Left forelimb (tissue), 1 donor: ENCODE results near the gene ERCC4.

Experiments used
- DNase-seq: peaks from one replicate; pipeline ENCODE4 v3.0.0-alpha.2; 2018; ENCODE audit warnings: low spot score

Gene ERCC4

GRCh38 chr16:13994239-13995106 lies 74.5 kb downstream of the ERCC4 start:
- no peak for DNase-seq

DNA sequence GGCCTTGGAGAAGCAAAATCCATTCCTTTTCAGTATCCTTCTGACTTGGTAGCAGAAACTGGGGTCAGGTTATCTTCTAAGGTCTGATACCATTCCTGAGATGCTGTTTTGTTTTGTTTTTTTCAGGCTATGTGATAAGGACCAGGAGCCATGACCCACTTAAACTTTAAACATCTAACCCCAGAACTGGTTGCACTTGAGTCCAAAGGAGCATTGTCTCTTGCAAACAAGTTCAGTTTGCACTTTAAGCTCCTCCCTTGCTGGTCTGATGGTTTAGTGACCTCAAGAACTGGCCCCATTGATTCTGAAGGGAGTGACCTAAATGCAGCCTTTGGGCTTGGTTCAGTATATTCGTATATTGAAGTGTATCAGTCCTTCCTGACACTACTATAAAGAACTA lies 75.2 kb downstream of the ERCC4 start:
- no peak for DNase-seq

DNA sequence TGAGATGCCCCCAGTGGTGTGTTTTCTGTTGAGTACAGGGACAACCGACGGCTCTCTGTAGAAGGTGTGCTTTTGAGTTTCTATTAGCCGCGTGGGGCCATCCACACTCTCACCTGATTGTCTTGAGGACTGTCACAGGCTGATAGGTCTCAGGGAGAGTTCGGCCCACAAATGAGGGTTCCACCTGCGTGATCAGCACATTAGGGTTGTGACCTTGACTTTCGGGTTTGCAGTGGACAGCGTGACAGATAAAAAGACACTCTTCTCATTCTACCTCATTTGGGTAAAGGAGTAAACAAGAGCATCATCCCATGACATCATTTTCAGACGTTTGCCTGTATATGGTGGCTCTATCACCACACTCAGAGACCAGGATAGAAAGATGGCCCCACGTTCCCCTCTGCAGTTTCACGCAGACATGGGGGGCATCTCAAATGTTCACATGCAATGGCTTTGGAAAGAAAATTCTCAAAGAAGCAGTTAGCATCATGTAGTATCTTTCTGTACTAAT lies 76.9 kb downstream of the ERCC4 start:
- DNase-seq = no peak

GRCh38 chr16:13997526-13997925 lies 77.6 kb downstream of the ERCC4 start:
- DNase-seq = no peak

GRCh38 chr16:13997933-13998332 lies 78.0 kb downstream of the ERCC4 start:
- no peak for DNase-seq

DNA sequence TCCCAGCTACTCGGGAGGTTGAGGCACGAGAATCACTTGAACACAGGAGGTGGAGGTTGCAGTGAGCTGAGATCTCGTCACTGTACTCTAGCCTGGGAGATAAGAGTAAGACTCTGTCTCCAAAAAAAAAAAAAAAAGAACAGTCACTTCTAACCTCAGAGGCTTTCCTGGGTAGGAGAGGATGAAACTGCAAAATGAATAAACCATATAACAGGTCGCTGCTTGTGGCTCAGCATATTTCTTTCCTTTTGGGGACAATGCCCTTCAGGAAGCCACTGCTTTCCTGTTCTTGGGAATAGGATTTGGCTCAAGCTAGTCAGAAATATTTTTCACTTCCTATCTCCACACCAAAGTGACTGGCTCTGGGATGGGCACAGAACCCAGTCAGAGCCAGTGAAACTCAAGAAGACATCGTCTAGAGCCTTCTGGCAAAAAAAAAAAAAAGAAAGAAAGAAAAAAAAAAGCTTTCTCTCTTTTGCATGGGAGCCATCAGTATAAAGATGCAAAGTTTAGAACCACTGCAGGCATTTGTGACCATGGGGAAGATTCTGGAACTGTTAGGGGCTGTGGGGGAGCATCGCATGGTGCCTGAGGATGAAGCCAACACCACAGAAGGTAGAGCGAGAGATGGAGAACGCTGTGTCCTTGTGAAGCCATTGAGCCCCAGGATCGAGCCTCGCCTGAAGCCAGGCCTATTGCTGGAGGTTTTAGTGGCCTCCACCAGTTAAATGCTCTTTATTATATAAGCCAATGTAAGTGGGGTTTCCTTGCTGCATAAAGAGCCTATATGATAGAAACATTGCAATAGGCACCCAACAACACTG lies 79.3 kb downstream of the ERCC4 start:
- DNase-seq = no peak

- no peak for DNase-seq
Measured at GRCh38 chr16:13999895-14000425, 80.0 kb downstream of the ERCC4 start.

DNA sequence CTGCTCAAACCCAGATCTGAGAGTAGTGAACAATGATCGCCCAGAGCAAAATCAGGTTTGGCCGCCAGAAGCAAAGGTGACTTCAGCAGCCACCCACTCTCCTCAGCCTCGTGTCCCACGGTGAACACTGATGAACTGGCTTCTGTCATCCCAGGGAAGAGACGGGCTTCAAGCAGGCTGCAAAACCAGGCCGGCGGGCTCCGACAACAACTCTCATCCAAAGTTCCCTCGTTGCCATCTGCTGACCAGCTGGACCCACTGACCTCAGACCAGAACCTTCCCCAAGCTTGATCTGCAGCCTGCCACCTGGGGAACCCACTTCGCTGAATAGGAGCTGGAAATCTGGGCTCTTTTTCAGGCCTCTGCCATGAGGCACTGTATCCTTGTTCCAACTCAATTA lies 81.6 kb downstream of the ERCC4 start:
- DNase-seq = no peak
